Suprapubic skin (tissue), 4 donors: ENCODE results near the gene BMERB1.

Source experiments
- POLR2A ChIP-seq, 2 donors: fragments of 450-650 bp; IDR thresholded peaks; one replicate each; pipeline ENCODE4 v1.6.1; 2017; ENCODE audit warnings: antibody characterized with exemption in 2 of 2, mild to moderate bottlenecking in 2 of 2, moderate library complexity in 2 of 2
- POLR2AphosphoS5 ChIP-seq, 3 donors: sonication (generic); formaldehyde crosslinking; IDR thresholded peaks; one replicate each; pipeline ENCODE4 v1.6.1; 2017; ENCODE audit warnings: antibody characterized with exemption in 3 of 3
- TF ChIP-seq, protein P1 (sequence below), 2 donors: fragments of 200-600 bp in 1 of 2; fragments of 450-650 bp in 1 of 2; sonication (generic) in 1 of 2; IDR thresholded peaks; one replicate each; pipeline ENCODE4 v1.5.1; 2016 to 2019; ENCODE audit warnings: antibody characterized with exemption in 2 of 2, mild to moderate bottlenecking in 1 of 2, moderate library complexity in 1 of 2

DNA sequence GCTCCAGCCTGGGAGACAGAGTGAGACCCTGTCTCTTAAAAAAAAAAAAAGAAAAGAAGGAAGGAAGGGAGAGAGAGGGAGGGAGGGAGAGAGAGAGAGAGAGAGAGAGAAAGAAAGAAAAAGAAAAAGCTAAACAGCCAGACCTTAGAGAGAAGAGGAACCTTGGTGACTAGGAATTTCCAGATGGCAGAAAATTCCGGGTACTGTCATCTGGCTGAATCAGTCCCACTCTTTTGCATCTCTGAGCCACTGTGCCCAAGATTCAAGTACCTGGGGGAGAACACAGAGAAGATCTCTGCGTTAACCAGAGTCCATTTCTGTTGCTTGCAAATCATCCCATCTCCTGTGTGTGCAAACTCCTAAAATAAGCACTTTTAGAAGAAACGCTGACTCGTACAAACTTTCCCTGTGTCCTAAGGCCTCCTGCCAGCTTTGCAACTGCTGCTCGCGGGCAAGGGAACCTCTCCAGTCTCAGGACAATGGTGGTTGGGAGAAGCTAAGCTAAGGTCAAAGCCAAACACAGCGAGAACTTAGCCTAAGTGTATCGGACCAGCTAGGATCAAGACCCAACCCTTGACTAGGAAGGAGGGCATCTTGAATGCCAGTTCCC is 18.0 kb downstream of the BMERB1 start:
- TF ChIP-seq POLR2AphosphoS5 (IDR thresholded peaks at IDR 0.05): no peak
- TF ChIP-seq, protein P1, sequence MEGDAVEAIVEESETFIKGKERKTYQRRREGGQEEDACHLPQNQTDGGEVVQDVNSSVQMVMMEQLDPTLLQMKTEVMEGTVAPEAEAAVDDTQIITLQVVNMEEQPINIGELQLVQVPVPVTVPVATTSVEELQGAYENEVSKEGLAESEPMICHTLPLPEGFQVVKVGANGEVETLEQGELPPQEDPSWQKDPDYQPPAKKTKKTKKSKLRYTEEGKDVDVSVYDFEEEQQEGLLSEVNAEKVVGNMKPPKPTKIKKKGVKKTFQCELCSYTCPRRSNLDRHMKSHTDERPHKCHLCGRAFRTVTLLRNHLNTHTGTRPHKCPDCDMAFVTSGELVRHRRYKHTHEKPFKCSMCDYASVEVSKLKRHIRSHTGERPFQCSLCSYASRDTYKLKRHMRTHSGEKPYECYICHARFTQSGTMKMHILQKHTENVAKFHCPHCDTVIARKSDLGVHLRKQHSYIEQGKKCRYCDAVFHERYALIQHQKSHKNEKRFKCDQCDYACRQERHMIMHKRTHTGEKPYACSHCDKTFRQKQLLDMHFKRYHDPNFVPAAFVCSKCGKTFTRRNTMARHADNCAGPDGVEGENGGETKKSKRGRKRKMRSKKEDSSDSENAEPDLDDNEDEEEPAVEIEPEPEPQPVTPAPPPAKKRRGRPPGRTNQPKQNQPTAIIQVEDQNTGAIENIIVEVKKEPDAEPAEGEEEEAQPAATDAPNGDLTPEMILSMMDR (IDR thresholded peaks at IDR 0.05): no peak
- no peak for TF ChIP-seq POLR2A (IDR thresholded peaks at IDR 0.05)
